ENCODE results near the gene ERAL1. TPM values are rescaled to one million over a fixed set of nuclear protein-coding genes. Genes with fewer than 3 reads are reported as not detected.

Gene ERAL1
- total and polyA plus RNA-seq, 2 of the 4 experiments (the other 2 are of a cell fraction): 34.1 to 62.3 TPM

GRCh38 chr17:28887871-28888471, 33.2 kb downstream of the ERAL1 start:
- Histone ChIP-seq H3K23ac (ENCODE audit: low read depth, low read length) (no peak overlapping the region), H4K20me1 (ENCODE audit: insufficient read depth, low read length) (peaks cover 20% of the 10 kb centered on the region; the same call in 1 of the 2 replicates), H2BK15ac (ENCODE audit: low read depth, low read length) (no peak overlapping the region), H3K4me1 (ENCODE audit: control insufficient read depth, insufficient read depth, low read length) (no peaks in the 10 kb centered on the region), H3K4me2 (ENCODE audit: low read depth, low read length) (no peak overlapping the region), H3K36me3 (ENCODE audit: control insufficient read depth, insufficient read depth, low read length) (peaks cover 40% of the 10 kb centered on the region), H3K4me3 (ENCODE audit: insufficient read depth, low read depth, low read length) (no peak overlapping the region), H2AK5ac (ENCODE audit: low read depth, low read length) (no peak overlapping the region), H2AFZ (replicated peaks; ENCODE audit: low read length, poor library complexity) (no peak overlapping the region), H3K9ac (ENCODE audit: low read depth, low read length) (no peak overlapping the region), H3K14ac (replicated peaks; ENCODE audit: low read depth, low read length) (no peak overlapping the region), H4K5ac (ENCODE audit: low read depth, low read length) (no peak overlapping the region), H4K91ac (ENCODE audit: insufficient read depth, low read depth, low read length) (no peak overlapping the region), H3K27me3 (ENCODE audit: control insufficient read depth, insufficient read depth, low read length) (no peaks in the 10 kb centered on the region), H4K8ac (ENCODE audit: low read depth in 2 of 2, low read length in 2 of 2) (no peak overlapping the region), H3K18ac (ENCODE audit: low read depth, low read length) (no peak overlapping the region), H3K4ac (ENCODE audit: low read depth, low read length) (no peak overlapping the region), H2BK120ac (ENCODE audit: low read depth, low read length) (no peak overlapping the region), H3K9me1 (ENCODE audit: insufficient read depth, low read length) (peaks cover 7% of the 10 kb centered on the region), H2BK5ac (ENCODE audit: low read depth, low read length, poor library complexity, severe bottlenecking) (no peak overlapping the region), H3K27ac (ENCODE audit: insufficient read depth, low read length) (no peak overlapping the region), H3K79me1 (ENCODE audit: low read depth in 1 of 2, low read length in 2 of 2) (peaks cover 7 to 17% of the 10 kb centered on the region in 2 experiments), H3K9me3 (ENCODE audit: control insufficient read depth, insufficient read depth, low read length) (no peaks in the 10 kb centered on the region), H2AK9ac (replicated peaks; ENCODE audit: low read depth, low read length, poor library complexity) (no peak overlapping the region), H2BK20ac (ENCODE audit: low read depth, low read length) (no peak overlapping the region), H3K56ac (ENCODE audit: extremely low read depth, insufficient read depth, low read length) (no peak overlapping the region)
- in situ Hi-C loops (cut with MboI; ENCODE audit: low sequenced_read_pairs): no loop called here
- TF ChIP-seq RCOR1 (IDR thresholded peaks at IDR 0.05; ENCODE audit: insufficient replicate concordance, low read length): no peak
- no peak for TF ChIP-seq POLR2A (IDR thresholded peaks at IDR 0.05; ENCODE audit: low read depth, low read length)
- TF ChIP-seq MAFK (IDR thresholded peaks at IDR 0.05; ENCODE audit: low read depth, low read length): no peak
- TF ChIP-seq MXI1 (IDR thresholded peaks at IDR 0.05; ENCODE audit: borderline replicate concordance, low read depth, low read length): no peak
- no peak for TF ChIP-seq SMC3 (IDR thresholded peaks at IDR 0.05; ENCODE audit: low read depth, low read length)
- TF ChIP-seq CEBPB (IDR thresholded peaks at IDR 0.05; ENCODE audit: low read depth, low read length): no peak
- no peak for TF ChIP-seq NFE2L2 (IDR thresholded peaks at IDR 0.05; ENCODE audit: low read depth, low read length)
- no peak for TF ChIP-seq CTCF (conservative IDR thresholded peaks at IDR 0.05; ENCODE audit: low read depth, low read length)
- no peak for TF ChIP-seq USF2 (IDR thresholded peaks at IDR 0.05; ENCODE audit: low read depth, low read length)
- TF ChIP-seq RFX5 (IDR thresholded peaks at IDR 0.05; ENCODE audit: low read depth, low read length): no peak
- TF ChIP-seq BHLHE40 (IDR thresholded peaks at IDR 0.05; ENCODE audit: low read depth, low read length): no peak
- TF ChIP-seq FOS (IDR thresholded peaks at IDR 0.05; ENCODE audit: low read depth, low read length): no peak
- TF ChIP-seq MAZ (IDR thresholded peaks at IDR 0.05; ENCODE audit: borderline replicate concordance, low read depth, low read length): no peak
- no peak for TF ChIP-seq RAD21 (IDR thresholded peaks at IDR 0.05; ENCODE audit: low read length)
- no peak for TF ChIP-seq ELK1 (IDR thresholded peaks at IDR 0.05; ENCODE audit: borderline replicate concordance, low read depth, low read length)
- no peak for TF ChIP-seq CHD1 (IDR thresholded peaks at IDR 0.05; ENCODE audit: low read depth, low read length)
- ATAC-seq (ENCODE audit: low read depth): no peak
- BruUV-seq (replicated peaks): no TSS peak
- POLR2A ChIA-PET (ENCODE audit: unreplicated experiment): no interaction called here
- WGBS, 2 experiments (ENCODE audit: extremely low coverage in 2 of 2, insufficient read length in 1 of 2): no CpG with 5 or more reads among the region's 12 CpGs
- CTCF ChIA-PET: no interaction called here
- dilution Hi-C loops (cut with HindIII; ENCODE audit: low sequenced_read_pairs, unreplicated experiment): no loop called here
- DNase-seq: no peak
- intact Hi-C loops (cut with micrococcal nuclease): no loop called here
